ENCODE measurements around the gene RBPJL.

- TF ChIP-seq FOXM1 (IDR thresholded peaks at IDR 0.05; ENCODE audit: borderline replicate concordance) (no peak), SUZ12 (IDR thresholded peaks at IDR 0.05) (no peak)
- TF ChIP-seq, protein P1, sequence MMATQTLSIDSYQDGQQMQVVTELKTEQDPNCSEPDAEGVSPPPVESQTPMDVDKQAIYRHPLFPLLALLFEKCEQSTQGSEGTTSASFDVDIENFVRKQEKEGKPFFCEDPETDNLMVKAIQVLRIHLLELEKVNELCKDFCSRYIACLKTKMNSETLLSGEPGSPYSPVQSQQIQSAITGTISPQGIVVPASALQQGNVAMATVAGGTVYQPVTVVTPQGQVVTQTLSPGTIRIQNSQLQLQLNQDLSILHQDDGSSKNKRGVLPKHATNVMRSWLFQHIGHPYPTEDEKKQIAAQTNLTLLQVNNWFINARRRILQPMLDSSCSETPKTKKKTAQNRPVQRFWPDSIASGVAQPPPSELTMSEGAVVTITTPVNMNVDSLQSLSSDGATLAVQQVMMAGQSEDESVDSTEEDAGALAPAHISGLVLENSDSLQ (IDR thresholded peaks at IDR 0.05): no peak
These were observed 2.8 kb upstream of the RBPJL start for GRCh38 chr20:45303586-45304463.

Measured in HEK293T (cell line).